ENCODE results near the gene HNRNPH1.

The HNRNPH1 gene

GRCh38 chr5:179606071-179606909, 17.2 kb downstream of the HNRNPH1 start:
- in situ Hi-C loops (cut with MboI; ENCODE audit: low sequenced_read_pairs), result loop anchor here (10.0 kb wide), 1 partner anchor 59 kb away; no protein-coding TSS in a partner anchor

DNA sequence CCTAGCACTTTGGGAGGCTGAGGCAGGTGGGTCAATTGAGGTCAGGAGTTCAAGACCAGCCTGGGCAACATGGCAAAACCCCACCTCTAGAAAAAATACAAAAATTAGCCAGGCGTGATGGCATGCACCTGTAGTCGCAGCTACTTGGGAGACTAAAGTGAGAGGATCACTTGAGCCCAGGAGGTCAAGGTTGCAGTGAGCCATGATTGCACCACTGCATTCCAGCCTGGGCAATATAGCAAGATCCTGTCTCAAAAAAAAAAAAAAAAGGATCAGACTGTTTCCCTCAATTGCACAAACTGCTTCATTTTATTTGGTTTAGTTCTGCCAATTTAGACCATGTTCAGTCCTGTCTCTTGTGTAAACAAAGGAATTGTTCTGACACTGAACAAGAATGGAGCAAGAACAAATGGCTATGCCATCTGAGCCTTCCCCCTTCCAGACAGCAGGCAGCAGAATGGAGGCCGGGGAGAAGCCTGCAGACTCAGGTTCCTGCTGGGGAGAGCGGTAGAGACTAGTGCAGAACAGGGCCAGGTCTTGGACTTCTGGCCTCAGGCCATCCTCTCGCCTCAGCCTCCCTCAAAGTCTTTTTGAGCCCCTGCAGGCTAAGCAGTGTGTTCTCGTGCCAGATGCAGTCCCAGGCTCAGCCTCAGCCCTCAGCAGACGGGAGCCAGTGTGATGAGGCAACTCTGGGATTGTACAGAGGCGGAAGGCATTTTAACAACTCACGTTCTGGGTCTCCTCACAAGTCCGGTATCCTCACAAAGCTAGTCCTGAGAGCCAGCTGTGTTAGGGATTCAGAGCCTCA, 18.2 kb downstream of the HNRNPH1 start:
- in situ Hi-C loops (cut with MboI; ENCODE audit: low sequenced_read_pairs), result loop anchor here (10.0 kb wide), 1 partner anchor 60 kb away; no protein-coding TSS in a partner anchor

GRCh38 chr5:179603308-179603707, 20.2 kb downstream of the HNRNPH1 start:
- in situ Hi-C loops (cut with MboI; ENCODE audit: low sequenced_read_pairs), result loop anchor here (10.0 kb wide), 1 partner anchor 61 kb away; no protein-coding TSS in a partner anchor

DNA sequence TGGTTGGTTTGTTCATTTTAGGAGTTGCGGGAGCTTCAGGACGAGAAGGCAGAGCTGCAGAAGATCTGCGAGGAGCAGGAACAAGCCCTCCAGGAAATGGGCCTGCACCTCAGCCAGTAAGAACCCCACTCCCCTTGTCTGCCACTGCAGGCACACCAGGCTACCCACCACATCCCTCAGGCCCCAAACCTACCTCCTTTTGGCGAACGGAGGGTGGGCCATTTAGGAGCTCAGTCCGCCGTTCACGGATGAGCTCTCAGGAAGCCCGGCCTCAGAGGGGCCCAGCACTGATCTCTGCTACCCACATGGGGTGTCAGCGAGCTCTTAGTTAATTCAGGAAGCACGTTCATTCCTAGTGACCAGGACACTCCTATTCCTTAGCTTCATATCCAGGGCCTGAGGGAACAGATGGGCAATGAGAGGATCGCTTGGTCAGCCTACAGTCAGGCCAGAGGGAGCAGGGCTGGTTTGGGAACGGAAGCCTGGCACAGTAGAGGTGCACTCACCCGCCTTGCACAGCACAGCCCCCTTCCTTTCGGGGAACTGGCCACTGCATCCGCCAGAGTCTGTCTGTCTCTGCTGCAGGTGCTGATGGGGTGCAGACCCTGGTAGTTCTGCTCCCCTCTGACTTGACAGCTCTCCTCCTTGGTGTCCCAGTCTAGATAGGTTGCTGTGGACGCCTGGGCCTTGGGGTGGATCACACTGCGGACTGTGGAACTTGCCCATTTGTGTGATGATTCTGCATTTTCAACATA, 21.4 kb downstream of the HNRNPH1 start:
- in situ Hi-C loops (cut with MboI; ENCODE audit: low sequenced_read_pairs), result loop anchor here (10.0 kb wide), 1 partner anchor 63 kb away; no protein-coding TSS in a partner anchor

DNA sequence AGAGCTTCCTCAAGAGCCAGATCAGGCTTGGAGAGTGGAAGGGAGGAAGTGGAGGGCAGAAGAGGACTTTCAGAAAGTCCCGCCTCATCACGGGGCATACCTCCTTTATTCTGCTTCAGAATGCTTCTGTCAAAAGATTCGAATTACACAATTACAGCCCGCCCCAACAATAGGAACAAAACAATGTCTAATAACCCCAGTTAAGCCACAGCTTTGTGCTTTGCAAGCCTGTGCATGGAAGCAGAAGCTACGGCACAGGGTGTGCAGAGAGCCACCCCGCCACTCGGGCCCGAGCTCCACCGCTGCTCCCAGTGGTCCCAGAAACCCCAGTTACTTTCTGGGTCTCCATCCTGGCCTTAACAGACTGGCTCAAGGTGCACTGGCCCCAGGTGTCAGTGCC, 23.5 kb downstream of the HNRNPH1 start:
- in situ Hi-C loops (cut with MboI; ENCODE audit: low sequenced_read_pairs), result loop anchor here (10.0 kb wide), 1 partner anchor 65 kb away; no protein-coding TSS in a partner anchor

GRCh38 chr5:179599566-179599965, 23.9 kb downstream of the HNRNPH1 start:
- in situ Hi-C loops (cut with MboI; ENCODE audit: low sequenced_read_pairs), result no loop called here

- in situ Hi-C loops (cut with MboI; ENCODE audit: low sequenced_read_pairs), result no loop called here
Observed at GRCh38 chr5:179599100-179599499, 24.4 kb downstream of the HNRNPH1 start.

DNA sequence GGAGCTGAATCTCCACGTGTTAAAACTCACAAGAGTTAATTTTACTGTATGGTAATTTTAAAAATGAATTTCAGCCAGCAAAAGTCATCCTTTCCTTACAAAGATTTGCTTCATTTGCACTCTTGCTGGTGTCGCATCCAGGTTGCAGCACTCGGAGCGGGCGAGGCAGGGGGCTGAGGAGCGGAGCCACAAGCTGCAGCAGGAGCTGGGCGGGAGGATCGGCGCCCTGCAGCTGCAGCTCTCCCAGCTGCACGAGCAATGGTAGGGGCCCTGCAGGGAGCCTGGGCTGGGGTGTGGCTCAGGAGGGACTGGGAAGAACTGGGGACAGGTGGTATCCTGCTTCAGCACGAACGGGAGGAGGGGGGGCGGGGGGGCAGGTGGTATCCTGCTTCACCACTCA, 27.1 kb downstream of the HNRNPH1 start:
- in situ Hi-C loops (cut with MboI; ENCODE audit: low sequenced_read_pairs), result no loop called here

GRCh38 chr5:179595916-179596315, 27.6 kb downstream of the HNRNPH1 start:
- in situ Hi-C loops (cut with MboI; ENCODE audit: low sequenced_read_pairs), result no loop called here

GRCh38 chr5:179588166-179588565, 35.3 kb downstream of the HNRNPH1 start:
- in situ Hi-C loops (cut with MboI; ENCODE audit: low sequenced_read_pairs), result no loop called here

GRCh38 chr5:179585941-179586401, 37.5 kb downstream of the HNRNPH1 start:
- in situ Hi-C loops (cut with MboI; ENCODE audit: low sequenced_read_pairs), result no loop called here

- in situ Hi-C loops (cut with MboI; ENCODE audit: low sequenced_read_pairs), result no loop called here
Observed at GRCh38 chr5:179577286-179577960, 46.0 kb downstream of the HNRNPH1 start.

DNA sequence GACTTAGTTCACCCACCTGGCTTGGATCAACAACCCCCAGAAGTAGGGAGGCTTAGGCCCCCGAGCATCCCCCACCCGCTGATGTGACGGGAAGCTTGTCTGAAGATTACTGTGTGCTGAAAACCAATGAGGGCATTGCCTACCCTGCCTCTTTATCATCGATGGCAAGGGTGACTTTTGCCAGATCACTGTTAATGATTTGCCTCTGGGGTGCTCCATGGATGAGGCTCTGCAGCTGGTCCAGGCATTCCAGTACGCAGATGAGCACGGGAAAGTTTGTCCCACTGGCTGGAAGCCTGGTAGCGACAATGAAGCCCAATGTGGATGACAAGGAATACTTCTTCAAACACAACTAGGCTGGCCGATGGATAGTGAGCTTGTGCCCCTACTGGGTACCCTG, 51.1 kb downstream of the HNRNPH1 start:
- in situ Hi-C loops (cut with MboI; ENCODE audit: low sequenced_read_pairs), result no loop called here

DNA sequence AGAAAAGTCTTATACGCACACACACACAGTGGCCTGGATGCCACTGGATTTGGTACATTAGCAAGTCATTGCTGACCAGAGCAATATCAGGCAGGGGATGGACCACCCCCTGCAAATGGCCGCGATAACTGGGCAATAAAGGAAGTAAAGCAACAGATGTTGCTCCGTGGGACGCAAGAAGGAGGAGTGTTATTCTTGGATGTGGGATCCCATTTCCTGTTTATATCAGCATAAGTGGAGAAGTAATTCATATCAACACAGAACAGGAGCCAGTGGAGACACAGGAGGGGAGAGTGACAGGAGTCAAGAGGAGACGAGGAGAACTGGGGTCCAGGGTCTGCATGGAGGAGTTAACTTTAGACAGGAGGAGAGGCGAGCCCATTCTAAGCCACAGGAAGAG, 54.8 kb downstream of the HNRNPH1 start:
- in situ Hi-C loops (cut with MboI; ENCODE audit: low sequenced_read_pairs), result no loop called here

GRCh38 chr5:179564526-179564925, 58.9 kb downstream of the HNRNPH1 start:
- in situ Hi-C loops (cut with MboI; ENCODE audit: low sequenced_read_pairs), result no loop called here
